Loucy (cell line): ENCODE measurements around the gene TBX1.

Experiments
- EZH2phosphoT487 ChIP-seq: fragments of 200-600 bp; IDR thresholded peaks from 2 replicates; pipeline ENCODE4 v1.6.1; 2018; ENCODE audit warnings: antibody characterized with exemption, mild to moderate bottlenecking, moderate library complexity, borderline replicate concordance
- TF ChIP-seq, protein P1 (sequence below): fragments of 200-600 bp; sonication (generic); conservative IDR thresholded peaks from 2 replicates; pipeline ENCODE4 v1.5.1; 2014; ENCODE audit warnings: mild to moderate bottlenecking, antibody characterized with exemption, low read length

DNA sequence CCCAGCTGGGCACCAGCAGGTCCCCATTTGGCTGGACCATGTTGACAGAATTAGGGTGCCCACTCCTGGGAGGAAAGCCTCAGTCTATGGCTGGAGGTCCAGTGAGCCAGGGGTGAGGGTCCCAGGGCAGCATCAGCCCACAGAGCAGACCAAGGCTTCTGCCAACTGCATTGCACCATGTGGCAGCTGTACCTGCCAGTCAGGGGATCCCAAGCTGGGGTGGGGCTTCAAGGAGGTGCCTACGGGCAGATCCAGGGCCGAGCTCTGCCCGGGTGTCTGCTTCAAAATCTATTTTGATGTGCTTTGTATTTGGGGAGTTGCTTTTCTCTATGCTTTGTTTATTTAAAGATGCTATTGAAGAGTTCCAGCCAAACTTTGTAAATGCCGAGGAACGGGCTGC lies 26.8 kb upstream of the TBX1 start:
- TF ChIP-seq, protein P1, sequence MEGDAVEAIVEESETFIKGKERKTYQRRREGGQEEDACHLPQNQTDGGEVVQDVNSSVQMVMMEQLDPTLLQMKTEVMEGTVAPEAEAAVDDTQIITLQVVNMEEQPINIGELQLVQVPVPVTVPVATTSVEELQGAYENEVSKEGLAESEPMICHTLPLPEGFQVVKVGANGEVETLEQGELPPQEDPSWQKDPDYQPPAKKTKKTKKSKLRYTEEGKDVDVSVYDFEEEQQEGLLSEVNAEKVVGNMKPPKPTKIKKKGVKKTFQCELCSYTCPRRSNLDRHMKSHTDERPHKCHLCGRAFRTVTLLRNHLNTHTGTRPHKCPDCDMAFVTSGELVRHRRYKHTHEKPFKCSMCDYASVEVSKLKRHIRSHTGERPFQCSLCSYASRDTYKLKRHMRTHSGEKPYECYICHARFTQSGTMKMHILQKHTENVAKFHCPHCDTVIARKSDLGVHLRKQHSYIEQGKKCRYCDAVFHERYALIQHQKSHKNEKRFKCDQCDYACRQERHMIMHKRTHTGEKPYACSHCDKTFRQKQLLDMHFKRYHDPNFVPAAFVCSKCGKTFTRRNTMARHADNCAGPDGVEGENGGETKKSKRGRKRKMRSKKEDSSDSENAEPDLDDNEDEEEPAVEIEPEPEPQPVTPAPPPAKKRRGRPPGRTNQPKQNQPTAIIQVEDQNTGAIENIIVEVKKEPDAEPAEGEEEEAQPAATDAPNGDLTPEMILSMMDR, result no peak
- TF ChIP-seq EZH2phosphoT487, result no peak
